ENCODE data around the gene CBFA2T3.
"Not testable (repeated sequence)": the region's sequence is repeated elsewhere in the genome, so short reads cannot be mapped to it uniquely, and the experiment has no call there.

The CBFA2T3 gene

GRCh38 chr16:89012622-89012995, 35.6 kb upstream of the CBFA2T3 start:
- no peak for DNase-seq

DNA sequence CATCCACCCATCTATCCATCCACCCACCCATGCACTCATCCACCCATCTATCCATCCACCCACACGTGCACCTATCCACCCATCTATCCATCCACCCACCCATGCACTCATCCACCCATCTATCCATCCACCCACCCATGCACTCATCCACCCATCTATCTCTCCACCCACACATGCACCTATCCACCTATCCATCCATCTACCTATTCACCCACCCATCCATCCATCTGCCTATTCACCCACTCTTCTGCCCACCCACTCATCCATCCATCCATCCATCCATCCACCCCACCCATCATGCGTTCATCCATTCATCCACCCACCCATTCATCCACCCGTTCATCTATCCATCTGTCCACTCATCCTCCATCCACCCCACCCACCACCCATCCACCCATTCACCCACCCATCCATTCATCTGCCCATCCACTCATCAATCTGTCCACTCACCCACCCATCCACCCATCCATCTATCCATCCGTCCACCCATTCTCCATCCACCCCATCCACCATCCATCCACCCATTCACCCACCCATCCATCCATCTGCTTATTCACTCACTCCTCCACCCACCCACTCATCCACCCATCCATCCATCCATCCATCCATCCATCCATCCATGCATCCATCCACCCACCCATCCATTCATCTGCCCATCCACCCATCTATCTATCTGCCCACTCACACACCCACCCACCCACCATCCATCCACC, 35.1 kb upstream of the CBFA2T3 start:
- DNase-seq: no peak

DNA sequence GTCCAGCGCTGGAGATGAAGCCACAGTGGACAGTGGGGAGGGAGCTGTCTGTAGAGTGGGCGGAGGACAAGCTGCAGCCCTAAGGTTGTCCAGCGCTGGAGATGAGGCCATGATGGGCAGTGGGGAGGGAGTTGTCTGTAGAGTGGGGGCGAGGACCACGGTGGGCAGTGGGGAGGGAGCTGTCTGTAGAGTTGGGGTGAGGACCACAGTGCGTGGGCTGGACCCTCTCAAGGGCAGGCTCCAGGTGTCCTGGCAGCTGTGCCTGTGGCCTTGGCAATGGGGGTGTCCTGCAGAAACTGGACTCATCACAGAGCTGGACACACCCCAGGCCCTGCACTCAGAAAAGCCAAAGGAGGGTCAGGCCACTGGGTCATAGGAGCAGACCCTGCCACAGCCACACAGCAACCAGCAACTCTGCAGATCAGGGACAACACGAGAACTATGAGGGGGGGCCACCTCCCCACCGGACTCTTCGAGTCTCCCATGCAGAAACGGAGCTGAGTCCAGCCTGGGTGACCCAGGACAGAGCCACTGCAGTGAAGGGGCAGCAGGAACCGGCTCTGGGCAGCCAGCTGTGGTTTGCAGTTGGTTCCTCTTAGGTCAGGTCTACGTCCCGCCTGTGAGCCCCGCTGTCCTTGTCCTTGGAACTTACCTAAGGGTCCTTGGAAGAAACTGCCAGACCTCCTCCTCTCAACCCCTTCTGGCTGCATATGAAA, 33.4 kb upstream of the CBFA2T3 start:
- DNase-seq: no peak

GRCh38 chr16:89009343-89010209, 32.6 kb upstream of the CBFA2T3 start:
- DNase-seq: peak; percentile 47

- not testable (repeated sequence) for DNase-seq
These were observed 31.8 kb upstream of the CBFA2T3 start for GRCh38 chr16:89008796-89009195.

DNA sequence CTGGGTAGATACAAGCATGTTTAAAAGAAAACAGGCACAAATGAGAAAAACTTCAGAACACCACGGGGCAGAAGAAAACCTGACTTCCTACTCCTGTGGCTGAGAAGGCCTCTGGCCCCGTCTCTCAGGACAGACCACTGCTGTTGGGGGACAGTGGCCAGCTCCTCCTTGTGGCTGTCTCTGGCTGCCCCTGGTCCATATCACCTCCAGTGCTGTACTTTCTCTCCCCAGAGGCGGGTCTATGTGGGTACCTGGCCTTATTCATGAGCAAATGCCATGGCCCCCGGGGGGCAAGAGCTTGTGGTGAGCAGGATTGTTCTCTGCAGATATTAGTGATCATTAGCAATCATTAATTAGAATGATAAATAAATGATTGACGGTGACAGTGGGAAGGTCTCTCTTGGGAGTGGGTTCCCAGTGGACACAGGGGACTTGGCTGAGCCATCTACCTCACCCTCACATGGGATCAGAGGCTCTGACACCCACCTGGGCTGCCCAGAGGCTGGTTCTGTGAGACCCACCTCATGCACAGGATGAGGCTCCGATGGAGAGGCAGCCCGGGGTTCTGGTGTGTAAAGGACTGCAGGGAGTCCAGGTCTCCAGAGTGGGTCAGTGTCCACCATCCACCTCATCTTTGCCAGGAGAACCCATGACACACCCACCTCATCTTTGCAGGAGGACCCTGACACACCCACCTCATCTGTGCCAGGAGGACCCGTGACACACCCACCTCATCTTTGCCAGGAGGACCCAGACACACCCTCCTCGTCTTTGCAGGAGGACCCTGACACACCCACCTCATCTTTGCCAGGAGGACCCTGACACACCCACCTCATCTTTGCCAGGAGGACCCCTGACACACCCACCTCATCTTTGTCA, 30.6 kb upstream of the CBFA2T3 start:
- no peak for DNase-seq

DNA sequence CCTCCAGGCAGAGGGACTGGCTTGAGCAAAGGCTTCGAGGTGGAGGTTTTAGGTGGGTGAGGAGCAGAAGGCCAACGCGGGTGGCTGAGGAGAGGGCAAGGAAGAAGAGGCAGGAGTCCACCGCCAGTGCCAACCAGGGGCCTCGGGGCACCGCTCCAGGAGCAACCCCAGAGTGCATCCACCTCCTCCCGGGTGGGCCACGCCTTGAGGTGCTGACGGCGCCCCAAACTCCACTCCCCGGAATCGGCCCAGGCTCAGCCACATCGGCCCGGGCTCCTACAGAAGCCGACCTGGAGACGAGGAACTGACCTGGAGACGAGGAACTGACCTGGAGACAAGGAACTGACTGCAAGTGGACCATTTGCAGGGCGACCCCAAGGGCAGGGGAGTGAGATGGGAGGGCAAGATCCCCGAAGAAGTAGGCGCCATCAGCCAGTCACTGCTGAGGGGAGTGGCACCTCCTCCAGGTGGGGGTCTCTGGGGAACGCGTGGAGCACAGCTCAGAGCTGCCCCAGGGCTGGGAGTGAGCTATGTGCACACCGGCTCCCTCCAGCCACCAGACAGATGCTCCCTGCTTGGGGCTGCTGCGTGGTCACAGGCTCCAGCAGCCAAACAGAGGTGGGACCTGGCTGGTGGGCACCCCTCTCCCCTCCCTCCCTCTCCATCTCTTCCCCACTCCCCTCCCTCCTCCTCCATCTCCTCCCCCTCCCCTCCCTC, 29.2 kb upstream of the CBFA2T3 start:
- DNase-seq: no peak

- DNase-seq: no peak
These were observed 28.4 kb upstream of the CBFA2T3 start for GRCh38 chr16:89005201-89006035.

DNA sequence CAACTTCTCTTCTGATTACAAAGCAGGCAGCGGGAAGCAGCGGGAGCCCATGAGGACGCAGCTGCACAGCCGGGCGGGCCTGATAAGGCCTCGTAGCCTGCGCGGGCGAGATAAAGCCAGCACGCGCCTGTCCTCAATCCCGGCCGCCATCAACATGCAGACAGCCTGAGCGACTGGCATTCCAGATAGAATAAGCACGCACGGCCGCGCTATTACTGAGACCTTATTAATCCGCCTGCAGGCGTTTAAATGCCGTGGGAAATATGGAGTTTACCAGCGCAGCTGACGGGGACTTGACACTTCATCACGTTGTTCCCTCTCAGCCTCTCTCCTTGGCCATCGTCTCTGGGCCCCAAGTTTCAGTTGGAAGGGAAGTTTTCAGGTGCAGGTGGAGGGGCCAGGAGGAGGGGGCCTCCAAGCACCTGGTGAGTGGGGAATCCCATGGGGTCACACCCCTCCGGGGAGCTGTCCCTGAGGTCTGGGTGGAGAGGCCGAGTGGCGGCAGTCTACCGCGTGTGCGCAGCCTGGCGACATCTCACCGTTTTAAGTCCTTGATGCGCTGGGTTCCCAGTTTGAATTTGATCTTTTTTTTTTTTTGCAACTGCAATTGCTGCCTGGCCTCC, 27.3 kb upstream of the CBFA2T3 start:
- DNase-seq: no peak

DNA sequence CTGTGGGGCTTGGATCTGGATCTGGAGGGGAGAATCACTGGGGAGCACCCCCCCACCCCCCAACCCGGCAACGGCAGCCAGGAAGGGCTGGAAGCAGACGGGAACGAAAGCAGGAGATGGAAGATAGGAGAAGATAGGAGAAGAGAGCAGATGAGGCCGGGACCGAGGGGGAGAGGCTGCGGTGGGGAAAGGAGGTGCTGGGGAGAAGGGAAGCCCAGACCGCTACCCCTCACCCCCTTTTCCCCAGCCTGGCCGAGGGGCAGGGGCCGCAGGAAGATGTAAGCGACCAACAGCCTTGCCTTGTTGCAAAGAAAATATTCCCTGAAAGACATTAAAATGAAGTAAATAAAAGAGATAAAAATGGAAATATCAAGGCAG, 26.8 kb upstream of the CBFA2T3 start:
- DNase-seq: no peak

DNA sequence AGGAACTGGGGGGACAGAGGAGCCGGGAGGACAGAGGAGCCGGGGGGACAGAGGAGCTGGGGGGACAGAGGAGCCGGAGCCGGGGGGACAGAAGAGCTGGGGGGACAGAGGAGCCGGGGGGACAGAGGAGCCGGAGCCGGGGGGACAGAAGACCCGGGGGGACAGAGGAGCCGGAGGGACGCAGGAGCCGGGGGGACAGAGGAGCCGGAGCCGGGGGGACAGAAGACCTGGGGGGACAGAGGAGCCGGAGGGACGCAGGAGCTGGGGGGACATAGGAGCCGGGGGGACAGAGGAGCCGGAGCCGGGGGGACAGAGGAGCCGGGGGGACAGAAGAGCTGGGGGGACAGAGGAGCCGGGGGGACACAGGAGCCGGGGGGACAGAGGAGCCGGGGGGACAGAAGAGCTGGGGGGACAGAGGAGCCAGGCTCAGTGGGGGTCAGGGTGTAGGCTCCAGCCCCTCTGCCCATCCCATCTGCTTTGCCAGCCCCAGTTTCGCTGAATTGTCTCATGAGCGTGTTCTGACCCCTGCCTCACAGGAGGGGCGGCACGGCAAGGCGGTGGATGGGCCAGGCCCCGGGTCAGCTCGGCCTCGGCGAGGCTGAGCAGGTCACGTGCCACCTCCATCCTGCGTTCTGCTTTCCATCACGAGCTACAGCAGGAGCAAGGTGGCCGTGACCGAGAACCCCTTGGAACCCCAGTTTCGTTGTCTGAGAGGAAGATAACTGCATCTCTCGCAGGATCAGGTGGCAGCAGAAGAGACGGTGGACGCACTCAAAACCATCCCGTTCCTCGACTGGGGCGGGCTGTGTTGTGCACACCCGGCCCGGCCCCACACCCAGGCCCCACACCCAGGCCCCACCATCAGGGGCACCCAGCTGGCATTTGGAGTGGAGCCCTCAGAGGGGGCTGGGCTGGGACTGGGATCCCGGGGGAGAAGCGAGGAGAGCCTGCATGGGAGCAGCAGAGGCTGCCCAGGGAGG, 26.1 kb upstream of the CBFA2T3 start:
- no peak for DNase-seq

GRCh38 chr16:89002081-89002480, 25.1 kb upstream of the CBFA2T3 start:
- DNase-seq: not testable (repeated sequence)

- DNase-seq: no peak
These were observed 24.4 kb upstream of the CBFA2T3 start for GRCh38 chr16:89001117-89002027.

DNA sequence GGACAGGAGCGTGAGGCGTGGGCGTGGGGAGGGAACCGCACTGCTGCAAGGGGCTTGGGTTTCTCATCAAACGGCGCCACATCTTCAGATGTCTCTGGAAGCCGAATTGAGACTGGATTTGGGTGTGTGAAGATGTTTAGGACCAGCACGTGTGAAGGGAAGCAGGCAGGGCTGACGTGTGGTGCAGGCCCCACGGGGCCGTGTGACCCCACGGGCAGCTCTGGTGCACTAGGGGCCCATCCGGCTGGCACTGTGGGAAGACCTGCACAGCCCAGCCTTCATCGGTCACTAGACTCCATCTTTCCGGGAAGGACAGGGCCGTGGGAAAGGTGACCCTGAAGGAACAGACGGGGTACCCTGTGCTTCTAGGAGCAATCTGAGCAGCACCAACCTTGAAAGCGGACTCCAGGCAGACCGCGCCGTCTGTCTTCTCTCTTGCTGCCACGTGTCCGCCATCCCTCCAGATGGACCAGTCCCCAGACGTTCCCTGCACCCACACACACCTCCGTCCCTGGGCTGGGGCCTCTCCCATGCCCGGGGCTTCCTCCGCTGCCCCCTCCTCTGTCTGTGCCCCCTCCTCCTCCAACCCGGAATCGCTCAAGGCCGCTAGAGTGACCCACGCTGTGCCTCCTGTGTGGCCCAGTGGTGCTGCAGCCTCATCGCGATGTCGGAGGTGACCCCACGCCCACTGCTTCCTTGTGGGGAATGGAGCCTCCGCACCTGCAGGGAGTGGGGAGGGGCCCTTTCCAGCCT, 23.4 kb upstream of the CBFA2T3 start:
- DNase-seq: no peak

- DNase-seq: peak; percentile 34
These were observed 22.6 kb upstream of the CBFA2T3 start for GRCh38 chr16:88999457-89000206.

DNA sequence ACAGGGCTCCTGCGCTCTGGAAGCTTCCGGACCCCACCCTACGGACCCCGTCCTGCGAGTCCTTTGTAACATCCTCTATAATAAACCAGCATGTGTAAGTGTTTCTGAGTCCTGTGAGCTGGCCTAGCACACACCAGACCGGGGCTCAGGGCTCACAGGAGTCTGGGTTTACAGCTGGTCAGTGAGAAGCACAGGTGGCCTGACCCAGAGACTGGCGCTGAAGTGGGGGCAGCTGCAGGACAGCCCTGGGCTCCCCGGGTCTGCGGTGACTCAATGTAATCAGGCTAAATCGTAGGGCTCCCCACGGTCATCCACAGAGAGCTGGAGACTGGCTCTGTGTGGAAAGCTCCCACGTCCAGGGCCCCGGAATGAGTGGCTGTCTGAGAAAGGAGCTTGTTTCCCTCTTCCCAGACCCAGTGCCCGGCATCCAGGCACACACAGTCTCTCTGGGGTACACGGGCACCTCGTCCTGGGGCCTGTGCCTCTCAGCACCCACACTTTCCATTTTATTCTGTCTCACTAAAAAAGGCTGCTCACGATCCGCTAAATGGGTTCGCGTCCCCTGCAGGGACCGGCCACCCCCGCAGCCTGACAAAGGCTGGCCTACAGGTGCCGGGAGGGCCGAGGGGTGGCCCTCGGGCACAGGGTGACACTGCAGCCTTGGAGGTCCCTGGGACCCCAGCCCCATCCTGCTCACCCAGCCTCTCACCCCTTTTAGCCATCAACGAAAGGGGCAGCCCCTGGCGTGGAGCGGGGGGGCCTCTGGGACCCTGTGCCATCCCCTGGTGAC, 18.9 kb upstream of the CBFA2T3 start:
- DNase-seq: no peak

All from CD4-positive, alpha-beta T cell treated with Interleukin-6 for 4 hours (primary cell).